Measurements from ENCODE around the gene TSPAN9.
A peak's percentile ranks its signal among the peaks of the same experiment; 100 is the strongest.

DNA sequence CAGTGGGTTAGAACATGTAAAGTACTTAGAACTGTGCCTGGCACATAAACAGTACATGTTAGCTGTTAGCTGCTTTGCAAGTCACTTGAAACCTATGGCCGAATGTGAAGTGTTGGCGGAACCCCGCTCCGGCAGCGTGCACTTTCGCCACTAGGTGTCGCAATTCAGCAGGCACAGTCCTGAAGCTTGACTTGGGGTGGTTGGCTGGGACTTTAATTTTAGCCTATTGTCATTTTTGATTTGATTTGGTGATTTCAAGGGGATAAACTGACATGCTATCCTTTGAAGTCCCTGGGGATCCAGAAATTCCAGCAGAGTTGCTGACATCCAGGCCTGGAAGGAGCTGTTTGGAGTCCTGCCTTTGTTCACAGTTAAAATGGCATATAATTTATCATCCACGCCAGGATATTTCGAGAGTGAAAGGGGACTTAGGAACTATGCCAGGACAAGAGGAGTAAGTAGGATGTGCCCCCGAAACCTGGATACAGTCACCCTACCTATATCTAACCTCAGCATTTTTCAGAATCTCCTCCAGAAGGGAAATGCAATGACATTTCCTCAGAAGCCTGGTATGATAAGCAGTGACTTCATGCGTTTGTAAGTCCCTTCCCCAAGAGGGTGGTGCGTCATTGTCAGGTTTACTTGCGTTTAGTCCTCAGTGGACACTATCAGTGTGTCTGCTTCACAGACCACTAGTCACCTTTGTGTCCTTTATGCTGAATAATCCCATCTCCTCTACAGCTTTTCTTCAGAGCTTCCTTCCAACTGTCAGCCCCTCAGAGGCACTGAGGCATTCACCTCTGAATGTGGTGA lies 3.5 kb upstream of the TSPAN9 start:
- TF ChIP-seq, protein P1, sequence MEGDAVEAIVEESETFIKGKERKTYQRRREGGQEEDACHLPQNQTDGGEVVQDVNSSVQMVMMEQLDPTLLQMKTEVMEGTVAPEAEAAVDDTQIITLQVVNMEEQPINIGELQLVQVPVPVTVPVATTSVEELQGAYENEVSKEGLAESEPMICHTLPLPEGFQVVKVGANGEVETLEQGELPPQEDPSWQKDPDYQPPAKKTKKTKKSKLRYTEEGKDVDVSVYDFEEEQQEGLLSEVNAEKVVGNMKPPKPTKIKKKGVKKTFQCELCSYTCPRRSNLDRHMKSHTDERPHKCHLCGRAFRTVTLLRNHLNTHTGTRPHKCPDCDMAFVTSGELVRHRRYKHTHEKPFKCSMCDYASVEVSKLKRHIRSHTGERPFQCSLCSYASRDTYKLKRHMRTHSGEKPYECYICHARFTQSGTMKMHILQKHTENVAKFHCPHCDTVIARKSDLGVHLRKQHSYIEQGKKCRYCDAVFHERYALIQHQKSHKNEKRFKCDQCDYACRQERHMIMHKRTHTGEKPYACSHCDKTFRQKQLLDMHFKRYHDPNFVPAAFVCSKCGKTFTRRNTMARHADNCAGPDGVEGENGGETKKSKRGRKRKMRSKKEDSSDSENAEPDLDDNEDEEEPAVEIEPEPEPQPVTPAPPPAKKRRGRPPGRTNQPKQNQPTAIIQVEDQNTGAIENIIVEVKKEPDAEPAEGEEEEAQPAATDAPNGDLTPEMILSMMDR (IDR thresholded peaks at IDR 0.05; ENCODE audit: low read depth, low read length, poor library complexity, severe bottlenecking) = peak; percentile 99
- TF ChIP-seq EZH2phosphoT487 (IDR thresholded peaks at IDR 0.05; ENCODE audit: borderline replicate concordance, low read length) = no peak

Data from DOHH2 (cell line).